ENCODE data around the gene CMTM1.
"Not testable (repeated sequence)": the region's sequence is repeated elsewhere in the genome, so short reads cannot be mapped to it uniquely, and the experiment has no call there.

The CMTM1 gene

DNA sequence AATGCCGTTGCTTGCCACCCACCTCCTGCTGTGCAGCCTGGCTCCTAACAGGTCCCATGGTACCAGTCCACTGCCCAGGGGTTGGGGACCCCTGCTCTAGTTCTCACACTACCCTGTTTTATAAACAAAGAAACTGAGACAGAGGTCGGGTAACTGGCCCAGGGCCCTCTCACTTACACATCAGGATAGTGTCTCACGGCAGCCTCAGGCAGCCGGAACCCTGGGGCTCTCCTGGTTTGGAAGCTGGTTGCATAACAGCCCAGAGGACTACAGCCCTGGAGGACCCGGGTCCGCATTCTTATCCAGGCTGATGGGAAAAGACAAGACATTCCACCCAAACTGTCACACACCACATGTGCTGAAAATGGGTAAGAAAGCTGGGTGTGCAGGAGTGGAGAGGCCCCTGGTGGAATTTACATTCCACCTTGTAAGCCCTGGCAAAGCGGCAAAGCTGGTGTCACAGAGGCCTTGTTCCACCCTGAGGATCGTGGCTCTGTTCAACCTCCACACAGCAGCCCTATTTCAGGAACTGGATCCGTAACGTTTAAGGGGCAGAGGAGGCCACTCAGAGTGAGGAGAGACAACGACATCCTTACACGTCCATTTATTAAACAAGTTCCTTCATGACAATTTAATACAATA is 48.0 kb downstream of the CMTM1 start:
- DNase-seq (ENCODE audit: low spot score), result no peak

DNA sequence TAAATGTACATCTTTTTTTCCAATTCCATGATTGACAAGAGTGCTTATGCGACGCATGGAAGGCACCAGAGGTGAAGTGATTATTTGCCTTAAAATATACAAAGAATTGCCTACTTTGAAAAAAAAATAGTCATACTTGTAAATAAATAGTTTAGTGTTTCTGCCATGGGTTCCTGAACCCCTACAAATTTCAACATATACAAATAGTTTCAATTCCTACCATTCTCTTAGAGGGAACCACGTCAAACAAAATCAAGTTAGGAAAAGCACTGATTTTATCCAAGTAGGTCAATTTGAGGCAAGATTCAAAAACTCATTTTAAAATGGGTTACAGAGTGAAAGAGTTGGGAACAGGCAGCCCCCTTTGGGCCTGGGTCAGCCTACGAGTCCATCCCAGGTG is 49.9 kb downstream of the CMTM1 start:
- no peak for DNase-seq (ENCODE audit: low spot score)

DNA sequence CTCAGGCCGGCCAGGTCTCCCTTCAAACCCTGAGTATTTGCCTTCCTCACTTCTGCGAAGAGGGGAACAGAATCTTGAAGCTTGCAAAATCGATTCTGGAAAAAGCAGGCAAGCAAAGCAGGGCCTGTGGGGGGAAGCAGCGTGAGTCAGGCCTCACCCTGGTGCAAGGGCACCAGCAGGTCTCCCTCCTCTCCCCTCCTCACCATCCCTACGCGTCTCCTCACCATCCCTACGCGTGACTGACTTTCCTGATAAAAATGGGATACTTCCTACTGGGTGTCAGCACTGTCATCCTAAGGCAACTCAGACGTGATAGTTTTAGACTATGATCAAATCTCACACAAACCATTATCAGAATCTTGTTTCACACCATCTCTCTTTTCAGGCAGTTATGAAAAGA is 50.4 kb downstream of the CMTM1 start:
- no peak for DNase-seq (ENCODE audit: low spot score)

DNA sequence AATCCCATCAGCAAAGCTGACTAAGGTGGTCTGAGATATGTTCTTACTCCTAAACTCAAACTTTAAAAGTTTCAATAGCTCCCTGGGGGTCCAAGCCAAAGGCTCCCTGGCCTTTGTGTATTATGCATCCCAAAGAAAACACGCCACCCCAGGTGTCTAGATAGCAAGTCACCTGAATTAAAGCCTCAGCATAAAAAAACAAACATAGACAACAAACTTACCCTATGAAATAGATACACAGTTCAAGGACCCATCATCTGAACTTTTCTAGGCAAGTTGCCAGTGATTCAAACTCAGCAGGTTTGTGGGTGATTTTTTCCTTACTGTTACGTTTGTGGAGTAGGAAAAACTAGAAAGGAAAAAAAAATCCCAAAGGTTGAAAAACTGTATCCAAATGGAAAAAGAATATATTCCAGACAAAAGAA is 50.8 kb downstream of the CMTM1 start:
- DNase-seq (ENCODE audit: low spot score), result no peak

DNA sequence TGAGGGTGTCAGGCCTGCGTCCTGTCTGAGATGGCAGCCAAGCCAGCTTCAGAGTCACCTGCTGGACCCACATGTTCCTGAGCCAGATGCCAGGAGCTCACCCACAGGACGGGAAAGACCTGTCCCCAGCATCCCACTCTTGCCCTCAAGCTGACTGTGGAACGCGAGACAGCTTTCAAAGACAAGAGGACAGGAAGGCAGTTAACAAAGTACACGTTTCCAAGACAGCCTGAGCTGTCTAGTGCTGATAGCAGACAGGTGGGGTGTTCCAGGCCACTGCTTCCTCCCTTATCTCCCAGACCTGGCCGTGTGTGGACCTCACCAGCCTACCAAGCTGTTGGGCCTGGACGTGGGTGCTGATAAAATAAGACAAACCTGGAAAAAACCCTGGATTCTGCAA is 51.5 kb downstream of the CMTM1 start:
- DNase-seq (ENCODE audit: low spot score), result no peak

DNA sequence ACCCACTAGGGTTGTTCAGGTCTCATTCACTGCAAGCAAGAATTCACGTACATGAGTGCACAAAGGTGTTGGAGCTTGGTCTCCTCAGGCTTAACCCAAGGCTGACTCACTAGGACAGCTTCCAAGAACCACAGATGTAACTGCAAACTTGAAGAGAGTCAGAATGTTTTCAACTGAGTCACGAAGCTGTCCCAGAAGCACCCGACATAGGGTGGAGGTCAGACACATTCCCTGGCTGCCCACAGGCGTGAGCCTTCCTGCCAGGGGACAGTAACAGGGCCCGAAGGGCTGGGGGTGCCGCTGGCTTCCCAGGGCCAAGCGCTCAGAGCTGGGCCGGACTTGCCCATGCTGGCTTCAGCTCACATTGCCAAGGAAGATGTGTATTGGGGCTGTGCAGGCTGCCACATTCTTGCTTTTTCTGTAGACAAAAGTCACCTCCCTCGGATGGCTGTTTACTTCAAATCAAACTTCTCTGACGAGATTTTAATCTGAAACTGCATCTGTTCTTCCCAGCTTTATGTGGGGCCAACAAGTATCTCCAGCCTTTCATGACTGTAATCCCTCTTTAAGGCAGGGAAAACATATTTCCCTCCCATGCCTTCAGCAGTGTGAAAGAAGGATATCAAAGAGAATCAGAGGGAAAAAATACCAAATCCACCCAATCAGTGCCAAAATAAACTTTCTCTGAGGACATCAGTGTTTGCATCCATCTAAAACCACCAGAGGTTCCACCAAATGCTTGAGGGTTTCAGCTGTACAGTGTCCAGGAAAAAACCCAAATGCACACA is 52.5 kb downstream of the CMTM1 start:
- DNase-seq (ENCODE audit: low spot score), result no peak

DNA sequence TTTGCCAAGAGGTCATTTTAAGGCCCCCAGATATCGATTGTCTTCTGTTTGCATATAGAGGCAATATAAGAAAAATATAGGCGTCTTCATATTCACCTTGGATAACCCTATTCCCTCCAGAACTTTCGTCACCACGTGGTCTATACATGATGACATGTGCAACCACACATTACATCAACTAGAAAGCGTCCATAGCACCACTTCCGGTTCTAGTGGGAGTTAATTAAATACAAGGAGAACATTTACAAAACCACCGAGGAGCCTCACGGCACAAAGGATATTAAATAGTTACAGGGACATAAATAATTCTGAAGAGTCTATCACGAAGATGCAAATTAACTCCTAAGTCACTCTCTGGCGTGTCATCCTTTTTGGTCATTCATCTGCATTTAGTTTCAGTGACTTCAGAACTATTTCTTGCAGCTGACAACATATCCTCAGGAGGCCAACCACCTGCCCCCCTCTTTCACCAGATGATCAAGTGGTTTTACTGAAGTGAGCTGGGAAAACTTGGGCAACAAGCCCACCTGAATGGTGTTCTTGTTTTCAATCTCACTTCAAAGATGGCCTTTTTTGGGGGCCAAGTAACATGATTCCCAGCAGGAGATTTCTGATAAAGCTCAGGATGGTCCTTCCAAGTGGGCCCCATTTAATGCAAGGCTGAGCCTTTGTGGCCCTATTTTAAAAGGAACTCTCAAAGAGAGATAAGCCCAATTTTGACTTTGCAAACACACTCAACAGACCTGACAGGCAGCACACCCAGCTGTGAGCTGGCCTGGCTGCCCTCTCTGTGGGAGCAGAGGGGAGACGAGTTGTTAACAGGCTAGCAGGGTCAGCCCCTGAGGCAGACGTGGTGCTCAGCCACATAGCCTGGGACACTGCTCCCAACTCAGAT is 53.5 kb downstream of the CMTM1 start:
- no peak for DNase-seq (ENCODE audit: low spot score)

DNA sequence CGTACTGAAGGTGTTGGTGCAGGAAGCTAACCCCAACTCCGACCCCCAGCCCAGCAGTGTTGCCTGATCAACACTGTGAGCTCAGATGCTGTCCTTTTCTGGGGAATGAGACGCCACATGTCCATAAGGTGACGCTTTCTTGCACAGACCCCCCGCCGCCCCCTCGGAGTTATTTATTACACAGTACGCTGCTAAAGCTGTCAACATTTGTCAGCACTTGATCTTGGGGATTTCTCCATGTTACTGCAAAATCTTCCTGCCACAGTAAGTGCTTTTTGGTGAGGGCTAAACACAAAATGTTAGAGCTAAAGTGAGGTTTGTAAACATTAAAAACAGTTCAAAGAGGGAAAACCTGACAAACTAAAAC is 54.2 kb downstream of the CMTM1 start:
- no peak for DNase-seq (ENCODE audit: low spot score)

DNA sequence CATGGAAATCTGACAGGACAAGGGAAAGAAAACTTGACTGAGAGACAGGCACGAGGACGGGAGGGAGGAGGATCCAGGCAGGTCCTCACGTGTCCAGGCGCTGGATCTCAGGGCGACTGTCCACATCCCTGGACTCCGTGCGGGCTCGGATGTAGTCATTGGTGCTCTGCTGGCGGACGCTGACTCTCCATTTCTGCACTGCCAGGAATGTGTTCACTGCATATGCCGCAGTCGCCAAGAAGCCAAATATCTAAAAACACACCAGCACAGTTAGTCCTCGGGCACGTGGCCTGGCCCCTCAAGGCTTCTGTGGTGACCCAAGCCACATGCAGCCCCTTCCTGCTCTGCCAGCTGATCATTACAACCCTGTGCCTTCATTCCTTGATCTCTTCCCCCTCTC is 55.7 kb downstream of the CMTM1 start:
- DNase-seq (ENCODE audit: low spot score), result no peak

DNA sequence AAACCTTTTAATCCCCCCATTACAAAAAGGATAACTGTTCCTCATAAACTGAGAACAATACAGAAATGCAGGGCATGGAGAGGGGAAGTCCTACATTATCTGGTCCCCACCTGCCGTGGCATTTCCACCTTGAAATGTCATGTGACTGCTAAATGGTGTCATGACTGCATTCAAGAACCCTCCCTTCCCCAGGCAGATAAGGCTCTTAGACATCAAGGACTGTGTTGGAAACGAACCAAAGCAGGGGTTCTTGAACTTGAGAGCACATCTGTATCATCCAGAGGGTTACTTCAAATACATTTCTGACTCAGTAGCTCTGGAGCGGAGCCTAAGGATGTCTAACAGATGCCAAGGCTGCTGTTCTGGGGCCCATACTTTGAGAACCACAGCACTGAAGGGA is 56.6 kb downstream of the CMTM1 start:
- DNase-seq (ENCODE audit: low spot score), result no peak

DNA sequence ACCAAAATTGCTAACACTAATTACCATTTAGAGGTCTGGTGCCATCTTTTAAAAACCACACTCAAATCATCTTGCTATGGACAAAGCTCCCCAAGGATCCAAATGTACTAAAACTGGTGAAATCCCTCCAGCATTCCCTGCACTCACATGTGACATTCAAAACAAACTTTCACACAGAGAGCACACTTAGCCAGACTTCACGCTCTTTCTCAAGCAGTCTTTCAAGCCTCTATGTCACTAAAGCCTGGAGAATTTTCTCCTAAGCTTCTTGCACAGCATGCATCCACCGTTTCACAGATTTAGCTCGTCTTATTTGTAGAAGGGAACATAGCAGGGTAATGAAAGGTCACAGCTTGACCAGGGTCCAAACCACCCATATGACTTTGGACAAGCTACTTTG is 57.5 kb downstream of the CMTM1 start:
- DNase-seq (ENCODE audit: low spot score), result no peak

DNA sequence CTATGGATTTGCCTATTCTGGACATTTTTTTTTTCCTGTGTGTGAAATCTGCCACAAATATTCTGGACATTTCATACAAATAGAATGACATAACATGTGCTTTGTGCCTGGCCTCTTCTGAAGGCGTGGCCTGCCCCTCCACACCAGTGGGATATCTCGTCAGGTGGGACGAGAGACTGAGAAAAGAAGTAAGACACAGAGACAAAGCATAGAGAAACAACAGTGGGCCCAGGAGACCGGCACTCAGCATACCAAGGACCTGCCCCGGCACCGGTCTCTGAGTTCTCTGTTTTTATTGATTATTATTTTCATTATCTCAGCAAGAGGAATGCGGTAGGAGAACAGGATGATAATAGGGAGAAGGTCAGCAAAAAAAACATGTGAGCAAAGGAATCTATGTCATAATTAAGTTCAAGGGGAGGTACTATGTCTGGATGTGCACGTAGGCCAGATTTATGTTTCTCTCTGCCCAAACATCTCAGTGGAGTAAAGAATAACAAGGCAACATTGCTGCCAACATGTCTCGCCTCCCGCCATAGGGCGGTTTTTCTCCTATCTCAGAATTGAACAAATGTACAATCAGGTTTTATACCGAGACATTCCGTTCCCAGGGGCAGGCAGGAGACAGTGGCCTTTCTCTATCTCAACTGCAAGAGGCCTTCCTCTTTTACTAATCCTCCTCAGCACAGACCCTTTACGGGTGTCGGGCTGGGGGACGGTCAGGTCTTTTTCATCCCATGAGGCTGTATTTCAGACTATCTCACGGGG is 61.6 kb downstream of the CMTM1 start:
- DNase-seq (ENCODE audit: low spot score), result not testable (repeated sequence)
